Transverse colon (tissue), 4 donors: ENCODE results near the gene ATP11A.

Source experiments
- CTCF ChIP-seq, 5 experiments: fragments of 200-600 bp in 3 of 5; fragments of 450-650 bp in 2 of 5; sonication (generic) in 3 of 5; IDR thresholded peaks; 1 replicate in 2 of 5; 2 replicates in 3 of 5; pipeline ENCODE4 v1.5.1; 2016 to 2017; ENCODE audit warnings: antibody characterized with exemption in 5 of 5, inconsistent platforms in 3 of 5, mild to moderate bottlenecking in 2 of 5, moderate library complexity in 1 of 5
- EP300 ChIP-seq: sonication (generic); formaldehyde crosslinking; IDR thresholded peaks from one replicate; pipeline ENCODE4 v1.6.1; 2017; ENCODE audit warnings: antibody characterized with exemption, low read depth
- POLR2A ChIP-seq: fragments of 450-650 bp; IDR thresholded peaks from one replicate; pipeline ENCODE4 v1.6.1; 2016; ENCODE audit warnings: antibody characterized with exemption, mild to moderate bottlenecking, moderate library complexity
- POLR2AphosphoS5 ChIP-seq, 3 donors: sonication (generic); formaldehyde crosslinking; IDR thresholded peaks; one replicate each; pipeline ENCODE4 v1.6.1; 2016; ENCODE audit warnings: antibody characterized with exemption in 3 of 3

- no peak for TF ChIP-seq EP300
- no peak for TF ChIP-seq POLR2A
- TF ChIP-seq CTCF (IDR thresholded peaks at IDR 0.05), result no peak
- TF ChIP-seq POLR2AphosphoS5 (IDR thresholded peaks at IDR 0.05), result no peak
Measured at GRCh38 chr13:112772539-112772909, 82.7 kb downstream of the ATP11A start.
